DND-41 (cell line): Measurements from ENCODE around the gene CFAP97D2.

Experiments
- EZH2 ChIP-seq: IDR thresholded peaks from 3 replicates; pipeline ENCODE4 v1.6.1; 2012; ENCODE audit warnings: borderline replicate concordance, low read depth, mild to moderate bottlenecking, moderate library complexity, low read length, inconsistent platforms; ENCODE audit not compliant: severe bottlenecking
- TF ChIP-seq, protein P1 (sequence below): IDR thresholded peaks from 2 replicates; pipeline ENCODE4 v1.5.1; 2012; ENCODE audit warnings: borderline replicate concordance, low read length, moderate library complexity, mild to moderate bottlenecking; ENCODE audit not compliant: poor library complexity, severe bottlenecking; ENCODE audit errors: extremely low read depth

- TF ChIP-seq, protein P1, sequence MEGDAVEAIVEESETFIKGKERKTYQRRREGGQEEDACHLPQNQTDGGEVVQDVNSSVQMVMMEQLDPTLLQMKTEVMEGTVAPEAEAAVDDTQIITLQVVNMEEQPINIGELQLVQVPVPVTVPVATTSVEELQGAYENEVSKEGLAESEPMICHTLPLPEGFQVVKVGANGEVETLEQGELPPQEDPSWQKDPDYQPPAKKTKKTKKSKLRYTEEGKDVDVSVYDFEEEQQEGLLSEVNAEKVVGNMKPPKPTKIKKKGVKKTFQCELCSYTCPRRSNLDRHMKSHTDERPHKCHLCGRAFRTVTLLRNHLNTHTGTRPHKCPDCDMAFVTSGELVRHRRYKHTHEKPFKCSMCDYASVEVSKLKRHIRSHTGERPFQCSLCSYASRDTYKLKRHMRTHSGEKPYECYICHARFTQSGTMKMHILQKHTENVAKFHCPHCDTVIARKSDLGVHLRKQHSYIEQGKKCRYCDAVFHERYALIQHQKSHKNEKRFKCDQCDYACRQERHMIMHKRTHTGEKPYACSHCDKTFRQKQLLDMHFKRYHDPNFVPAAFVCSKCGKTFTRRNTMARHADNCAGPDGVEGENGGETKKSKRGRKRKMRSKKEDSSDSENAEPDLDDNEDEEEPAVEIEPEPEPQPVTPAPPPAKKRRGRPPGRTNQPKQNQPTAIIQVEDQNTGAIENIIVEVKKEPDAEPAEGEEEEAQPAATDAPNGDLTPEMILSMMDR = no peak
- no peak for TF ChIP-seq EZH2
Observed at GRCh38 chr13:114146173-114146572, 32.9 kb upstream of the CFAP97D2 start.
